ENCODE results near the gene NEURL3.

The NEURL3 gene

DNA sequence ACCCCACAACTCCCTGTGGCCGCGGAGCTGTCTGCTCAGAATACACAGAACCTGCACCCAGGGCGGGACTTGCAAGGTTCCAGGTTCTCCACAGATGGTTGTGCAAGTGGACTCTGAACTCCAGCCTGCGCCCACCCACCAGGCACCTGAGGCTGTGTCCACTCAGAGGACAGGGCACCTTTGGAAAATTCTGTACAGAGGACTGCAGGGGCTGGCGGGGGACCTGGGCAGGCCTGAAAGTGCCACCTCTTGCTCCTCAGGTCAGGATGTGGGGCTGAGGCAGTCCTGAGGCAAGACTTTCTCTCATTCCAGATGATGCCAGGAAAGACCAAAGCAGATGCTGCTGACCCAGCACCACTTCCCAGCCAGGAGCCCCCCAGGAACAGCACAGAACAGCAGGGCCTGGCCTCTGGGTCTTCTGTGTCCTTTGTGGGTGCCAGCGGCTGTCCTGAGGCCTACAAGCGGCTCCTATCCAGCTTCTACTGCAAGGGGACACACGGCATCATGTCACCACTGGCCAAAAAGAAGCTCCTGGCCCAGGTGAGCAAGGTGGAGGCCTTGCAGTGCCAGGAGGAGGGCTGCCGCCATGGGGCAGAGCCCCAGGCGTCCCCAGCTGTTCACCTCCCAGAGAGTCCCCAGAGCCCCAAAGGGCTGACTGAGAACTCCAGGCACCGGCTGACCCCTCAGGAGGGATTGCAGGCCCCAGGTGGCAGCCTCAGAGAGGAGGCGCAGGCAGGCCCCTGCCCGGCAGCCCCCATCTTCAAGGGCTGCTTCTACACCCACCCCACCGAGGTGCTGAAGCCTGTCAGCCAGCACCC, 45.8 kb upstream of the NEURL3 start:
- TF ChIP-seq, protein P1, sequence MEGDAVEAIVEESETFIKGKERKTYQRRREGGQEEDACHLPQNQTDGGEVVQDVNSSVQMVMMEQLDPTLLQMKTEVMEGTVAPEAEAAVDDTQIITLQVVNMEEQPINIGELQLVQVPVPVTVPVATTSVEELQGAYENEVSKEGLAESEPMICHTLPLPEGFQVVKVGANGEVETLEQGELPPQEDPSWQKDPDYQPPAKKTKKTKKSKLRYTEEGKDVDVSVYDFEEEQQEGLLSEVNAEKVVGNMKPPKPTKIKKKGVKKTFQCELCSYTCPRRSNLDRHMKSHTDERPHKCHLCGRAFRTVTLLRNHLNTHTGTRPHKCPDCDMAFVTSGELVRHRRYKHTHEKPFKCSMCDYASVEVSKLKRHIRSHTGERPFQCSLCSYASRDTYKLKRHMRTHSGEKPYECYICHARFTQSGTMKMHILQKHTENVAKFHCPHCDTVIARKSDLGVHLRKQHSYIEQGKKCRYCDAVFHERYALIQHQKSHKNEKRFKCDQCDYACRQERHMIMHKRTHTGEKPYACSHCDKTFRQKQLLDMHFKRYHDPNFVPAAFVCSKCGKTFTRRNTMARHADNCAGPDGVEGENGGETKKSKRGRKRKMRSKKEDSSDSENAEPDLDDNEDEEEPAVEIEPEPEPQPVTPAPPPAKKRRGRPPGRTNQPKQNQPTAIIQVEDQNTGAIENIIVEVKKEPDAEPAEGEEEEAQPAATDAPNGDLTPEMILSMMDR (IDR thresholded peaks at IDR 0.05; ENCODE audit: insufficient read depth, missing control alignments), result no peak
- FAIRE-seq, result no peak

DNA sequence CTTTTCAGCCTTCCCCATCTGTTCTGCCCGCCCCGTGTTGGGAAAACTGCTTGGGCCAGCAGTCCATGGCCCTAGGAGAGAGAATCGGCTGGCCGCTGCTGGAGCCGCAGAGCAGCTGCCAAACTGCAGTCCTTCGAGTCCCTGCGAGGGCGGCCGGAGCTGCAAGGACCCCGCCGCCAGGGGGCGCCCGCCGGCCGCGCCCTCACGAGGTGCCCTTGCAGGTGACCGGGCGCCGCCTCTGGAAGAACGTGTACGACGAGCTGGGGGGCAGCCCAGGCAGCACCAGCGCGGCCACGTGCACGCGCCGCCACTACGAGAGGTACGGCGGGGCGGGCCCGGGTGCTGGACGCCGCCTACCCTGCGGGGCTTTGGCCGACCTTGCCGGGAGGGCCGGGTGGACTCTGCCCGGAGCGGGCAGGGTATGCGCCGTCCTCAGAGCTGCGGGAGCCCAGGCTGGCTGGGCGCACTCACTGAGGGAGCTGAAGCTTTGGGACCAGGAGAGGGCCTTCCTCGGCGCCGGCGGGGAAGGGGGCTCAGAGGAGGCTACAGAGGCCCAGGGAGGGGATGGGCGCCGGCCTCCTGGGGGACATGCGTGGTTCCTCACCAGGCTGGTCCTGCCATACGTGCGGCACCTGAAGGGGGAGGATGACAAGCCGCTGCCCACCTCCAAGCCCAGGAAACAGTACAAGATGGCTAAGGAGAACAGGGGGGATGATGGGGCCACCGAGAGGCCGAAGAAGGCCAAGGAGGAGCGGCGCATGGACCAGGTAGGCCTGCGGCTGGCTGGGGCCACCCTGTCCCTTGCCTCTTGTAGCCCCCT, 45.0 kb upstream of the NEURL3 start:
- FAIRE-seq, result no peak
- no peak for DNase-seq (ENCODE audit: insufficient read length, low spot score)
- TF ChIP-seq, protein P1 (IDR thresholded peaks at IDR 0.05; ENCODE audit: insufficient read depth, missing control alignments), result peak; percentile 3

More for the DNA sequence above, 45.8 kb upstream of the NEURL3 start:
- DNase-seq (ENCODE audit: insufficient read length, low spot score), result no peak

DNA sequence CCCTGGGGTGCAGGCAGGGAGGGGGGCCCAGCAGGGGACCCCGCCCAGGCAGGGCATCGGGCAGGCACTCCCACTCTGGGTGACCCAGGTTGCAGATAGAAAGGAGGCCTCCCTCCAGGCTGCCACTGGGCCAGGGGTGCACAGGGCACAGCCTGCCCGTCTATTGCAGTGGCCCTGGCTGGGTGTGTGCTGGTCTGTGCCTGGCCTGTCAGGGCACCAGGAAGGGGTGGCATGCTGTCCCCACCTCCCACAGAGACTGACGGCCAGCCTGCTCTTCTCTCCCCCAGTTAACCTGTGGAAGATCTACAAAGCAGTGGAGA, 44.3 kb upstream of the NEURL3 start:
- no peak for FAIRE-seq
- TF ChIP-seq, protein P1 (IDR thresholded peaks at IDR 0.05; ENCODE audit: insufficient read depth, missing control alignments), result no peak

DNA sequence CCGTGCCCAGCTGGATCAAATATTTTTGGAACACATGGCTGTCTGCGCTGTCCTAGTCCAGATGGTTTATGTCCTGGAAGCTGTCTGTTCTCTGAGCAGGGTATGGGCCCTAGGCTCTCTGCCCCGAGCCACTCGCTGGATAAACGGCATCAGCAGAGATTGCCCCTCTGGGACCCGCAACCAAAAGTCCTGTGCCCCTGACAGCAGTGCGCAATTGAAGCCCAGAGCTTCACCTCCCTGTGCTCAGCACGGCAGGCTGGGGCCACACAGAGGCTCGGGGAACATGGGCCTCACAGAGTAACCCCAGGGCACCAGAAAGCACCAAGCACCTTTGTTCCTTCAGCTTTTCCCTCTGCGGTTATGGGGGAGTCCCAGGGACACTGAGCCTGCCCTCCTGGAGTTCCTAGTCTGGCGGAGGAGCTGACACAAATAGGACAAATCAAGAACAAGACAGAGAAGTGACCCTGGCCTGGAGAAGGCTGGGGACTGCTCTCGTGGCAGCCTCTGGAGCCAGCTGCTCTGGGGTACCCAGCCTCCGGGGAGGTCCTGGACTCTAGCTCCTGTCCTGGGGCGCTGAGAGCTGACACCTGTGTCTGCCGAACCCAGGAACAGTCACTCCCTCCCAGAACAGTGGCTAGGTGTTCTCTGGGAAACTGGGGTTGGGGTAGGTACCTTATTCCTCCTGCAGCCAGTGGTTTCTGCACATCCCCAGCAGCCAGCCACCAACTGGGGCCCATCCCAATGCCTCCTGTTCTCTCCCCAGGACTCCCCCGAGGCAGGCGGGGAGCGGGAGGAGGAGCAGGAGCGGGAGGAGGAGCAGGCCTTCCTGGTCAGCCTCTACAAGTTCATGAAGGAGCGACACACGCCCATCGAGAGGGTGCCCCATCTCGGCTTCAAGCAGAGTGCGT, 43.7 kb upstream of the NEURL3 start:
- DNase-seq (ENCODE audit: insufficient read length, low spot score) (no peak), FAIRE-seq (no peak)
- TF ChIP-seq, protein P1 (IDR thresholded peaks at IDR 0.05; ENCODE audit: insufficient read depth, missing control alignments), result no peak

More for the DNA sequence above, 44.3 kb upstream of the NEURL3 start:
- DNase-seq (ENCODE audit: insufficient read length, low spot score), result no peak

DNA sequence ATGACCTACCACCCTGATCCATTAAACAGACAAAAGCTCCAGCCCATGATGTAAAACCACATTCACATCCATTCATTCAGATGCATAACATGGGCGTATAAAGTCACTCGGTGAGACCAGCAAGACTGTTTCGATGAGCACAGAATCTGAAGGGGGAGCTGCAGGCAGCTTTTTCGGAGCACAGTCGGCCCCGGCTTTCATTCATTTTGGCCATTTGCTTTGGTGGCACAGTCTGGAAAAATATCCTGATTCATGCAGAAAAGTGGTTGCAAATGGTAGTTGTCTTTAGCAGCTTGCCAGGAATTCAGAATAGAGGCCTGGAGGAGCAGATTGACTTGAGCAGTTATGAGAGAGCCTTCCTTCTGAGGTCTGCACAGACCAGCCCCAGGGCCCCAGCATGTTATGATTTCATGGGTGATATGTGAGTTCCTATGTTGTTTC, 42.6 kb upstream of the NEURL3 start:
- TF ChIP-seq, protein P1 (IDR thresholded peaks at IDR 0.05; ENCODE audit: insufficient read depth, missing control alignments), result no peak
- FAIRE-seq (no peak), DNase-seq (ENCODE audit: insufficient read length, low spot score) (no peak)

DNA sequence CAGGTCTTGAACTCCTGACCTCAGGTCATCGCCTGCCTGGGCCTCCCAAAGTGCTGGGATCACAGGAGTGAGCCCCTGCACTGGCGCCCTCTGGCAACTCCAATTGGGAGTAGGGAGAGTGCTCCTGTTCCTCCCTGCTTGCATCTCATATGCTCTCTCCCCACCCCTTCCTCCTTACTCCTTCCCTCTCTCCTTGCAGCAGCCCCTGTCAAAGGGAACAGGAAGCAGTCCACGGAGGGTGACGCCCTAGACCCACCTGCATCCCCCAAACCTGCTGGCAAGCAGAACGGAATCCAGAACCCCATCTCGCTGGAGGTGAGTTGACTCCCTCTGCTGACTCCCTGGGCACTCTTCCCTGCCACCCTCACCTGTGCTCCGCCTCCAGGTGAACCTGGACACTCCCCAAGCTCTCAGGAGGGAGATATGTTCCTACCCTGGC, 42.1 kb upstream of the NEURL3 start:
- TF ChIP-seq, protein P1 (IDR thresholded peaks at IDR 0.05; ENCODE audit: insufficient read depth, missing control alignments), result no peak
- no peak for FAIRE-seq
- no peak for DNase-seq (ENCODE audit: insufficient read length, low spot score)
